Measurements from ENCODE around the gene SPRED2.

The SPRED2 gene

GRCh38 chr2:65432227-65433190 lies at the start of gene SPRED2:
TSS of gene SPRED2 (minus strand) at chr2:65432599. CDS start at chr2:65431987, 612 bp downstream.
- DNase-seq, result peak; percentile 98

DNA sequence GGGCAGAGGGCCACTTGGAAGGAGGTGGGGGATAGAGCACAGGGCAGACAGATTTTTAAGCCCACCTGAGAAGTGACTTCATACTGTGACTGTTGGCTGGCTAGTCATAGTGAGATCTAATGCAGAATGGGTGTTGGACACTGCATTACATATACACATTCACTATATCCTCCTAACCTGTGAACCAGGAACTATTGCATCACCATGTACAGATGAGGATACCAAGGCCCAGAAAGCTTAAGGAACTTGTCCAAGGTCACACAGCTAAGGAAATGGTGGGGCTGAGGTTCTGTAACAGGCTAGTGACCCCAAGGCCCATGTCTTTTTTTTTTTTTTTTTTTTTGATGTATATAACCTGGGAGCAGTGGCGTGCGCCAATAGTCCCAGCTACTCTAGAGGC lies 49.6 kb upstream of the SPRED2 start:
- no peak for DNase-seq

GRCh38 chr2:65479524-65479923 lies 47.1 kb upstream of the SPRED2 start:
- no peak for DNase-seq

GRCh38 chr2:65478498-65479135 lies 46.2 kb upstream of the SPRED2 start:
- no peak for DNase-seq

DNA sequence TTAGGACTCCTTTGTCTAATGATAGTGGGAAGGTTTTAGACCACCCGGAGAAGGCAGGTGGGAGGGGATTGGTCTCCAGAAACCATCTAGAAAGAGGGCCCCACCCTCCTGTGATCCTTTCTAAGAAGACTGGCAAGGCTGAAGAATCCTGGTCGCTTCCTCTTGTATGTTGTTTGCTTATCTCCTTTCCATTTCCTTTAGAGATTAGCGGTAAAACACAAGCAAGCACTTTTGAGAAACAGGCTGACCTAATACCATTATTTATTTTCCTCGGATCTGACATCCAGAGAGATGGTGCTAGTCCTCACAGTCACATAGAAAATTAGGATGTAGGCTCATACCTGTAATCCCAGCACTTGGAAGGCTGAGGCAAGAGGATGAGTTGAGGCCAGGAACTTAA lies 45.2 kb upstream of the SPRED2 start:
- DNase-seq, result peak; percentile 20

GRCh38 chr2:65476778-65477177 lies 44.4 kb upstream of the SPRED2 start:
- DNase-seq, result no peak

GRCh38 chr2:65475000-65475399 lies 42.6 kb upstream of the SPRED2 start:
- DNase-seq, result no peak

- no peak for DNase-seq
These were observed 40.6 kb upstream of the SPRED2 start for GRCh38 chr2:65473045-65473444.

DNA sequence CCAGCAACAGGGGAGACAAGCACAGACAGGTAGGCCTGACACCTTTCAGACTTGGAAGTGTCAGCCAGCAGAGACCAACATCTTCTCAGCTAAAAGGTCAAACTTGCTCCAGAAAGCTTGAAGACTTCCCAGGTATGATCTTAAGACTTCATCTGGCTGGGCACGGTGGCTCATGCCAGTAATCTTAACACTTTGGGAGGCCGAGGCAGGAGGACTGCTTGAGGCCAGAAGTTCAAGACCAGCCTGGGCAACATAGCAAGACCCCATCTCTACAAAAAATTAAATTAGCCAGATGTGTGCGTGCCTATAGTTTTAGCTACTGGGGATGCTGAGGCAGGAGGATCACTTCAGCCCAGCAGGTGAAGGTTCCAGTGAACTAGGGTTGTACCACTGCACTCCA lies 39.0 kb upstream of the SPRED2 start:
- no peak for DNase-seq

- no peak for DNase-seq
These were observed 34.2 kb upstream of the SPRED2 start for GRCh38 chr2:65466551-65466950.

GRCh38 chr2:65465857-65466256 lies 33.5 kb upstream of the SPRED2 start:
- DNase-seq, result no peak

DNA sequence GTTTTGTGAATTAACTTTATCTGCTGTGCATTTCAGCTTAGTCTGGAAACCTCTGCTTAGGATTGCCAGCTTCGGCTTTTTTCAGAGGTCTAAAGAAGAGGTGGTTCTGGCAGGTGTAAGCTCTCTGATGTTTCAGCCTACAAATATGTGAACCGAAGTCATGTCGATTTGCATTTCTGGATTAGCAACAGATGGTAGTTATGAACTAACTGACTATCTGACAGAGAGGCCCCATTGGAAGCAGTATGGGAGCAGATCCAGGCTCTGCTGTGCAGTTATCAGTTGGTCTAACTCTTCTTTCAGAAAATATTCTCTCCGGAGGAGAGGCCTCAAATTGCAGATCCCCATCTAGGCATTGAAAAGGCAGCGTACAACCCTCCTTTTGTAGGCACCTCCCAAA lies 32.7 kb upstream of the SPRED2 start:
- no peak for DNase-seq

DNA sequence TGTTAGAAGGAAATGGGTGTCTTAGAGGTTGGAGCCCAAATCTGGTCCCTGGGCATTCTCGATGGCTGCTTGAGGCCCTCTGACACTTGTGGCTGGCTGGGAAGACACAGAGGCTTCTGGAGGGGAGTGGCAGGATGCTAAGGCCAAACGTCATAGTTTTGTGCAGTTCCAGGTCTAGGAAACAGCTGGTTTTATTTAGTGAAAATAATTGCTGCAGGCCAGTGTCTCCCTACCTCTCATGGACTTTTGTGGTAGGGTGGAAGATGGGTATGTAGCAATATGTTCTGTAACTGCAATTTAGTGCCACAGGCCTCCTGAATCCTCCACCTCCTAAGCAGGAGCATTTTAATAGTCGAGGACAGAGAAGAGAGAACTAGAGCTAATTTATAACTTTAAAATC lies 32.2 kb upstream of the SPRED2 start:
- DNase-seq, result no peak

GRCh38 chr2:65458999-65459398 lies 26.6 kb upstream of the SPRED2 start:
- DNase-seq, result no peak

DNA sequence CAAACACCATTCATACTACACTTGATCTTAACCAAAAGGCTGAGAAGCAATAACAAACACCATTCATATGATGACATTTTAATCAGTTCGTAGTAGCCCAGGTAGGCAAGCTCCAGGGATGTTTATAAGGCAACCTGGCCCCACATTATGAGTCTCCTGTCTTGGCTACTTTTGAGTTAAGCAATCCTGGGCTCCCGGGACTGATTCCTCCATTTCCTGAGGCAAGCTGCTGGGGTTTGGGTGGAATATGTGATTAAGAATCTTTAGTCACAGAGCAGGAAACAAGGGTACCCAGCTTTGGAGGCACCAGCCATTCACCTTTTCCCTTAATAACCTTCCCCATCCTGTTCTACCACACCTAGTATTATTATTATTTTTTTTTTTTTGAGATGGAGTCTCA lies 24.5 kb upstream of the SPRED2 start:
- DNase-seq, result no peak

- DNase-seq, result no peak
These were observed 23.7 kb upstream of the SPRED2 start for GRCh38 chr2:65456064-65456463.

DNA sequence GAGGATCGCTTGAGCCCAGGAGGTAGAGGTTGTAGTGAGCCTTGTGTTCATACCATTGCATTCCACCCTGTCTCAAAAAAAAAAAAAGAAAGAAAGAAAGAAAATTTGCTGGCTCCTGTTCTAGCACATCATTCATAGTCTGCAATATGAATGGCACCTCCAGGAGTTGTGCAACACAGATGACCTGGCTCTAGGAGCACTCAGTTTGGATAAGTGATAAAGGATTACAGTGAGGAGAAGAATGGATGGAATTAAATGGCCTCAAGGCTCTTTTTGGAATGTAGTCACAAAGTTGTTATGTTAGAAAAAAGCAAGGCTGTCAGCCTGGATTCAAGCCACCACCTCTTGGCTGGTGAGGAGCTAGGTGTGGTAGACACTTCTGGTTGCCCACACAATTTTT lies 21.5 kb upstream of the SPRED2 start:
- DNase-seq, result no peak

DNA sequence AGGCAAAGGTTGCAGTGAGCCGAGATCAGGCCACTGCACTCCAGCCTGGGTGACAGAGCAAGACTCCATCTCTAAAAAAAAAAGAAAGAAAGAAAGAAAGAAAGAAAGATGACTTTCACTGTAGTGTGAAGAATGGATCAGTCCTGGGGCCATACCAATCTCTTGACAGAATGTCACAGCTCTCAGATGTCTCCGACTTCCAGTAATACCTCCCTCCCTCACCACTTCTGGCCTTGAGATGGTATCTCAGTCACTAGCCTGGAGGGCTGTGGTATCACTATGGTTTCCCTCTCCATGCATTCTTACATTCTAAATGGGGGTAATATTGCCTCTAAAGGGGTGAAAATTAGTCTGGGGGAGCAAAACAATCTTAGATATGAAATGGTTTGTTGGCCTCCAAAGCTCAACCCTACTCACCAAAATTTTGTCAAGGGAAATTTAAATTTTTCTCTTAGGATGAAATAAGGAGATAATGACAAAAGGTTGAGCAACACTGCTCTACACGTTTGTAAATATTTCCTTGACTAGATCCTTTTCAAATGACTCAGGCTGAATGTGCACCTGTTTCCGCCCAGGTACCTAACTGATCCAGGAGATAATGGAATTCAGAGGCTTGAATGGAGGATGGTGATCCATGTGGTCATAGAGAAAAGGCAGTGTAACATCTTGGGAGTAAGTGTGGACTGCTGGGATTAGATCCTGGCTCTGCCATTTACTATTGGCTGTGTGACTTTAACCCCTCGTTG lies 19.9 kb upstream of the SPRED2 start:
- peak; percentile 91 for DNase-seq

DNA sequence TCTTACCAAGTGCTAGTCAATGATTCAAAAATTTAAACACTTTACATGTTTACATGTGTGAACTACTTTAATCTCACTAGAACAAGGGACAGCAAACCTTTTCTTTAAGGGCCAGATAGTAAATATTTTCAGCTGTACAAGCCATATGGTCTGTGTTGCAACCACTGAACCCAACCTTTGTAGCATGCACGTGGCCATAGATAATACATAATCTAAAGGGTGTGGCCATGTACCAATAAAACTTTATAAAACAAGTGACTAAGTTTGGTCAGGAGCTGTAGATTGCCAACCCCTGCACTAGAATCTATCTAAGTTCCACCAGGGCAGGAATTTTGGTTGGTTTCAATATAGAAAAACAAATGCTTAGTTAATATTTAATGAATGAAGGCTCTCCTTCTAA lies 18.4 kb upstream of the SPRED2 start:
- DNase-seq, result no peak

DNA sequence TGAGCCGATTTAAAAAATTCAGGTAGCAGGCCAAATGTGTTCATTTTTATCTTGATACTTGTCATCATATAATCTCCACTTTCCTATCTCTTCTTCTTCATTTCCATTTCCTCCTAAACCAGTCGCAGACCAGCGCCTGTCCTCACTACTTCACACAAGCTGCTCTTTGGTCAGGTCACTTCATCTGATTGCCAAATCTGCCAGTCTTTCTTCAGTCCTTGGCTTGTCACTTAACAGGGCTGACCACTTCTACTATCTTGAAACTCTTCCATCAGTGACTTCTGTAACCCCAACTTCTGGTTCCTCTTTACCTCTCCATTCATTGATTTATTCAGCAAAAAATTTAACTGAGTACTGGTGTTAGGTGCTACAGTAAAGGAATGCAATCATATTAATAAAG lies 18.0 kb upstream of the SPRED2 start:
- no peak for DNase-seq

GRCh38 chr2:65443509-65444186 lies 11.2 kb upstream of the SPRED2 start:
- no peak for DNase-seq

DNA sequence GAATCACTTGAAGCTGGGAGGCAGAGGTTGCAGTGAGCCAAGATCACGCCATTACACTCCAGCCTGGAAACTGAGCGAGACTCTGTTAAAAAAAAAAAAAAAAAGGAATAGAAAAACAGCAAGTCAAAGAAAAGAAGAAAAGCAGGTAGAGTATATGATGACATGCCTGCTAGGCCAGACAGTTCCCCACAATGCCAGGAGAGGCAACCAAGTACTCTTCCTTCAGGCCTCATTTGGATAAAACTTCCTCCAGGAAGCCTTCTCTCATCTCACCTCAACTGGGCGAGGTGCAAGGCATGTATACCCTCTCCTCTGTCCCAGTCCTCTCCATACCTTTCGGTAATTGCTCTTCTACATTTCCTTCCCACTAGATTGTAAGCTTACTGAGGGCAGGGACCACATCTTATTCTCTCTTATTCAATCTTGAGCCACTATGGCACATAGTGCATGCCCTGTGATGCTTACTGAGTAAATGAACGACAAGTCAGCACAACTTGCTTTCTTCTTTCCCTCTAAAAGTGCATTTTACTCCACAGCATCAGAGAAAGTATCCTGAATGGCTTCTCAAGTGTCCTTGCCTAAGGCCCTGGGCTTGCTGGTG lies 10.1 kb upstream of the SPRED2 start:
- no peak for DNase-seq
